DMS114 treated with DMSO at 0.1 percent for 48 hours (cell line): Measurements from ENCODE around the gene MFAP1.
A peak's percentile ranks its signal among the peaks of the same experiment; 100 is the strongest.

Experiments used
- DNase-seq: peaks from one replicate; lab custom pipeline; 2025; ENCODE audit not compliant: unreplicated experiment; lab: John Stamatoyannopoulos, UW

MFAP1 gene

GRCh38 chr15:43777267-43777914 lies 47.1 kb downstream of the MFAP1 start:
- peak; percentile 80 for DNase-seq

GRCh38 chr15:43776718-43777266 lies 47.7 kb downstream of the MFAP1 start, which contains the start of gene ELL3:
ELL3 (minus strand) TSS chr15:43776966; CDS start chr15:43776901, 65 bp downstream.
- DNase-seq, result peak; percentile 80

- DNase-seq, result no peak
Observed at GRCh38 chr15:43776101-43776717, 48.3 kb downstream of the MFAP1 start.

GRCh38 chr15:43775411-43775965 lies 49.0 kb downstream of the MFAP1 start:
- DNase-seq, result peak; percentile 33

- no peak for DNase-seq
Observed at GRCh38 chr15:43774062-43774461, 50.4 kb downstream of the MFAP1 start.

- no peak for DNase-seq
Observed at GRCh38 chr15:43772624-43773023, 51.9 kb downstream of the MFAP1 start.

- DNase-seq, result no peak
Observed at GRCh38 chr15:43771816-43772215, 52.7 kb downstream of the MFAP1 start.

GRCh38 chr15:43769584-43770228 lies 54.8 kb downstream of the MFAP1 start:
- DNase-seq, result peak; percentile 56

GRCh38 chr15:43763819-43764446 lies 60.6 kb downstream of the MFAP1 start:
- DNase-seq, result no peak

GRCh38 chr15:43762824-43763223 lies 61.7 kb downstream of the MFAP1 start:
- DNase-seq, result no peak
